GM21737 (cell line): ENCODE results near the gene COL5A3.
"Not testable (repeated sequence)": the region's sequence is repeated elsewhere in the genome, so short reads cannot be mapped to it uniquely, and the experiment has no call there.

ENCODE experiments used
- ATAC-seq: cut with Tn5 transposase; IDR thresholded peaks from one replicate; pipeline ENCODE4 v1.9.1; 2021; ENCODE audit warnings: mild to moderate bottlenecking, moderate library complexity; ENCODE audit not compliant: unreplicated experiment

Gene COL5A3

DNA sequence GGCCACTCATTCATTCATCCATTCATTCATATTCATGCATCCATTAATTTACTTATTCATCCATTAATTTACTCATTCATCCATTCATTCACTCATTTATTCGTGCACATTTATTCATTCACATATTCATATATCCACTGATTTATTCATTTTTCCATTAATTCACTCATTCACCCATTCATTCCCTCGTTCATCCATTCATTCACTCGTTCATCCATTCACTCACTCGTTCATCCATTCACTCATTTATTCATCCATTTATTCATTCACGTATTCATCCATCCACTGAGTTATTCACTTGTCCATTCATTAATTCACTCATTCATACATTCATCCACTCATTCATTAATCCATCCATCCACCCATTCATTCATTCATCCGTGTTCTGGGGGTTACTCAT lies 38.2 kb downstream of the COL5A3 start:
- ATAC-seq = no peak

DNA sequence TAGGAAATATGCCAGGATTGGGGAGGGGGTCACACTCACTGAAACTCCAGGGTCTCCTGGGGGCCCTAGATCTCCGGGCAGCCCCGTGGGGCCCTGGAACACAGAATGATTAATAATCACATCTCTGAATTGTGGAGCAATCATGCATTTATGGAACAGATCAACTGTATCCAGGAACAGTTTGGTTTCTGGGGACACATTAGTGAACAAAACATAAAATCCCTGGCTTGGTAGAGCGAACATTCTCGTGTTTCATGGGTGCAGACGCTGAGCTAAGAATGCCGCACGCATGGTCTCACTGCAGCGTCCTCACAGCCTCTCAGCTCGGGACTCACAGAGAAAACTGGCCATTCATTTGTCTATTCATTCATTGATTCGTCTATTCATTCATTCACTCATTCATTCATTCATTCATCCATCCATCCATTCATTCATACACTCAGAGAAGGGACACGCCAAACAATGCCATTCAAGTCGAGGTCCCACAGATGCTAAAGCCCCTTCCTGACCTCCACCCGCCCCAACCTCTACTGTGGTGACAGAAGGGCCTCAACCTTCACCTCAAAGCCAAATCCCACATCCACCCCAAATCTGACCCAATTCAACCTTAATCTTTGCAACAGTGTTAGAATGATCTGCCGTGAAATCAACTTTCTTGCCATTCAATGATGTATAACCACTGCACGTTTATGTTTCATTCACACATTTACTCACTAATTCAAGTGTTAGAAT lies 39.0 kb downstream of the COL5A3 start:
- no peak for ATAC-seq

DNA sequence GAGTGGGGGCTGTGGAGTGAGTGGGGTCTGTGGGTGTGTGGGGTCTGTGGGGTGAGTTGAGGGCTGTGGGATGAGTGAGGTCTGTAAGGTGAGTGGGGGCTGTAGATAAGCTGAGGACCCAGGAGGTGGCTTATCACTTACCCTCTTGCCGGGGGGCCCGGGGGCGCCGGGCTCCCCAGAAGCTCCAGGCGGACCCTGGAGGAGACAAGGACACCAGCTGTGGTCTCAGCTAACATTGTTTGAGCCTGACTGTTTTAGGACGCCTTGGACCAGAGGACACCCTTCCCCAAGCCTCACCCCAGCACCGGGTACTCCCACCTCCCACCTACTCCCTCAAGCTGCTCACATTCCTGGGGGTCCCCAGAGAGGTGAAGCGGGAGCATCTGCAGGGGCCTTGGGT lies 39.8 kb downstream of the COL5A3 start:
- ATAC-seq = no peak

DNA sequence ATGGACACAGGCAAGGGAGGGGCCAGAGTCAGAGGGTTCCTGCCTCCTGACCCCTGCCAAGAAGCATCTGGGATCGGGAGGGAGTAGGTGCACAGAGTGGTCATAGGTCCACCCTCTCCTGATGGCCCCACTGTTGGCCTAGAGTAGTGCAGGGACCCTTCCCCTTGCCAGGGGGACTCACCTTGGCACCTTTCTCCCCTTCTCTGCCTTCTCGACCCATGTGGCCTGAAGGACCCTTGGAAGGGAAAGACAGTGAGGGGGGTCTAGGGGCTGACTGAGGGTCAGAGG lies 40.7 kb downstream of the COL5A3 start:
- ATAC-seq = no peak

DNA sequence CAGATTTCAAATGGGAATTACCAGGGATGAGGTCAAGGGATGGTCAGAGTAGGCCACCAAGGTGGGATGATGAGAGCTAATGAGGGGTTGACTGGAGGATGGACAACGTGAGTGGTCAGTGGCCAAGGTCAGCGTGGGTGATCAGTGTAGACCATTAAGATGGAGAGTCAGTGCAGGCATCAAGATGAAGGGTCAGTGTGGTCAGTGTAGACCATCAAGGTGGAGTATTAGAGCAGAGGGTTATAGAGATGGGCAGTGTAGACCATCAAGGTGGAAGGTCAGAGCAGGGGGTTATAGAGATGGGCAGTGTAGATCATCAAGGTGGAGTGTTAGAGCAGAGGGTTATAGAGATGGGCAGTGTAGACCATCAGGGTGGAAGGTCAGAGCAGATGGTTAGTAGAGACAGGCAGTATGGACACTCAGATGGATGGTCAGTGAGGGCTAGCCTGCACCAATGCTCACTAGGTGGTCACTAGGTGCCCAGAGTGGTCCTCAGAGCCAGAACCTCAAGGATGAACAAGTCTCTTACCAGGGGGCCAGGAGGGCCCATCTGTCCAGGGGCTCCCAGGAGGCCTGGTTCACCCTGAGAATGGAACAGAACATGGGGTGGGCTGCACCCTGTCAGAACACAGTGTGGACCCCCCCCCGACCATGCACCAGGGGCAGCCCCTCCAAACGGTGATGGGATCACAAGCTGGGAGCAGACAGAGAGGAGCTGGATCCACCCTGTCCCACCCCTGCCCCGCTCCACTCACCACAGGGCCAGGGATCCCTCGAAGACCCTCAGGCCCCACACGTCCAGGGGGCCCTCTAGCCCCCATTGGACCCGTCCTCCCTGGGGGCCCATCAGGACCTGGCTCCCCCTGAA lies 41.2 kb downstream of the COL5A3 start:
- ATAC-seq = no peak

DNA sequence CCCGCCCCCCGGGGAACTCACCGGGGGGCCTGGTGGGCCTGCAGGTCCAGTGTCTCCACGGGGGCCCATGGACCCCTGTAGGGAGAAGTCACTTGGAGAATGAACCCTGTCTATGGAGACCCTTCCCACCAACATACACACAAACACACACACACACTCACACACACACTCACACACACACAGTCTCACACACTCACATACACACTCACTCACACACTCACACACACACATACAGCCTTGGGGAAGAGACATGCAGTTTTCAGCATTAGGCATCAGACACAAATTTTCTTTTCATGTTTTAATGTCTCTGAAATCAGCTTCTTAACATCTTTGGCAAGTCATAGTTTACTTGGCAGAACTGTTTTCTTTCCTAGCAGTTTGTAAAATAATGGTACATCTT lies 43.0 kb downstream of the COL5A3 start:
- ATAC-seq = no peak

DNA sequence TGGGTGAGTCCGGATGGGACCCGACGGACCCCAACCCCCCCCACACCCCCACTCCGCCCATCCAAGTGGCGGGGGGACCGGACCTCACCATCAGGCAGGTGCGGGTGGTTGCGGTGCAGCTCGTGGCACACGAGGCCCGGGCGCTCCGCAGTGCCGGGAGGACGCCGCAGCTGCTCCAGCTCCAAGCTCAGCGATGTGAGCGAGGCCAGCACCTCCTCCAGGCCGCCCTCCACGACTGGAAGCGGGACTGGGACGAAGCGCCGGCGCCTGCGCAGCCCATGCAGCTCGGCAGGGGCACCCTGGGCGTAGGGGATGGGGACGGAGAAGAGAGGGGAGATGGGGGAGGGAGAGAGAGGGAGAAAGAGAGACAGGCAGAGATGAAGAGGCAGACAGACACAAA lies 43.9 kb downstream of the COL5A3 start:
- no peak for ATAC-seq

DNA sequence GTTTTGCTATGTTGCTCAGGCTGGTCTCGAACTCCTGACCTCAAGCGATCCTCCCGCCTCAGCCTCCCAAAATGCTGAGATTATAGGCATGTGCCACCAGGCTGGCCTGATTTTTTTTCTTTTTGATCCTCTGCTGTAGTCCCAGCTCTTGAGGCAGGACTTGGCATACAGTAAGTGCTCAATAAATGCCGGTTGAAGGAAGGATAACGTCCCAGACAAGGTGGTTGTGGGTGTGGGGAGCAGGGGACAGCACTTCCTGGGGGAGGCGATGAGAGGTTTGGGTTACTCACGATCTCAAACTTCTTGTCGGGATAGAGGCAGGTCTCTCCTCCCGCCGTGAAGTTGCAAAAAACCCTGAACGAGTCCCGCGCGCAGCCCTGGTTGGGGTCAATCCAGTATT lies 44.3 kb downstream of the COL5A3 start:
- no peak for ATAC-seq

DNA sequence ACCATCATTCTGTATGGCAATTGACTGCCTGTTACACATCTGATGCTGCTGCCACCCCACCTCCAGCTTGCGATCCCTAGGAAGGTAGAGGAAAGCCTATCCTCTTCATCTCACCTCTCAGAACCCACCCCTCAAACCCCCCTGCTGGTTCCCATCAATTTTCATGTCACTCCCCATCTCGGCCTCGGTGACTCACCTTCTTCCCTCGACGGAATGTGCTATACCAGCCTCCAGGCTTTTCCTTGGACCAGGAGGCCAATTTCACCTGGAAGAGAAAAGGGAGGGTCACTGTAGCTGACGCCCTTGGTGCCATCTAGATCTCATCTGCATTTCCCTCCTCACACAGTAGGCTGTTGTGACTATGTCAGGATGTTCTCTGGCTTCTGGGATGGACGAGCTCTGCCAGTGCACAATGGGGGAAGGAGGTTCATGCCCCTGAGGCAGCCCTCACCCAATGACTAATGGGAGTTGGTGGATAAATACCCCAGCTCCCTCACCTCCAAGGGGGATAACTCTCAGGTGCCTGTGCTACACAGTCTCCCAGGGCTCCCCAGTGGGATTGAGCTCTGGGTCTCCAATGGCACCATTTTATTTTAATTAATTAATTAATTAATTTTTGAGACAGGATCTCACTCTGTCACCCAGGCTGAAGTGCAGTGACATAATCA lies 47.5 kb downstream of the COL5A3 start:
- ATAC-seq = no peak

DNA sequence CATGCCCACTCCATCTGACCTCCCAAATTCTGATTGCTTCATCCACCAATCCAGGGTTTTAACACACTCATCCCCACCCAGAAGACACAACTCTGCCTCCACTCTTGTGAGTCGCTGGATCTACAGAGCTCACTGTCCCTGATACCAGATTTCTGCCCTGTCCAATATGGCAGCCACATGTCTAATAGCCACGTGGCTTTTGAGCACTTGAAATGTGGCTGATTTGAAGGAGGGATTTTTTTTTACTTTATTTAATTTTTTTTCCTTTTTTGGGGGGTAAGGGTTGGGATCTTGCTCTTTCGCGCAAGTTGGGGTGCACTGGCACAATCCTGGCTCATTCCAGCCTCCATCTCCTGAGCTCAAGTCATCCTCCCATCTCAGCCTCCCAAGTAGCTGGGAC lies 49.2 kb downstream of the COL5A3 start:
- ATAC-seq = no peak

DNA sequence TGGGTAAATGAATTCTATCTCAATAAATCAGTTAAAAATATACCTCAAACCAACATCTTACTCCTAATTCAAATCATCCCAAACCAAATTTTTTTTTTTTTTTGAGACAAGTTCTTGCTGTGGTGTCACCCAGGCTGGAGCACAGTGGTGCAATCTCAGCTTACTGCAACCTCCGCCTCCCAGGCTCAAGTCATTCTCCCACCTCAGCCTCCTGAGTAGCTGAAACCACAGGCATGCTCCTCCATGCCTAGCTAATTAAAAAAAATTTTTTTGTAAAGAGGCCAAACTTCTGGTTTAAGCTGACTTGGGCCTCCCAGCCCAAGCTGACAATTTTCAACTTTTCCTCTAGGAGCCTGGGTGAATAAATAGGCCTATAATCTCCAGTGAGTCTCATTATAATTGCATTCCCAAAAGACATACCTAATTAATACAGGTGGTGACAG lies 51.9 kb downstream of the COL5A3 start:
- ATAC-seq = no peak

DNA sequence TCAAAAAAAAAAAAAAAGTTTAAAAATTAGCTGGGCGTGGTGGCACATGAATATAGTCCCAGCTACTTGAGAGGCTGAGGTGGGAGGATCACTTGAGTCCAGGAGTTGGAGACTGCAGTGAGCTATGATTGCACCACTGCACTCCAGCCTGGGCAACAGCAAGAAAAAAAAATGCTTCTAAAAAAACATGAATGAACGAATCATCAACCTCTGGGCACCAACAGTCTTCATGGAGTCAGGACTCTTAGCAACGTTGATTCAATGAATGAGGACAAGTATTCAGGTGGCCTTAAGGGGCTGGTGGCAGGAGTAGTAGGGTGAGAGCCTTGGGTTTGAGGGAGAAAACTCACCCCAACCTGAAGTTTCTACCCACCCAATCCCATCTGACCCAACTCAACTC lies 53.3 kb downstream of the COL5A3 start:
- ATAC-seq = no peak

DNA sequence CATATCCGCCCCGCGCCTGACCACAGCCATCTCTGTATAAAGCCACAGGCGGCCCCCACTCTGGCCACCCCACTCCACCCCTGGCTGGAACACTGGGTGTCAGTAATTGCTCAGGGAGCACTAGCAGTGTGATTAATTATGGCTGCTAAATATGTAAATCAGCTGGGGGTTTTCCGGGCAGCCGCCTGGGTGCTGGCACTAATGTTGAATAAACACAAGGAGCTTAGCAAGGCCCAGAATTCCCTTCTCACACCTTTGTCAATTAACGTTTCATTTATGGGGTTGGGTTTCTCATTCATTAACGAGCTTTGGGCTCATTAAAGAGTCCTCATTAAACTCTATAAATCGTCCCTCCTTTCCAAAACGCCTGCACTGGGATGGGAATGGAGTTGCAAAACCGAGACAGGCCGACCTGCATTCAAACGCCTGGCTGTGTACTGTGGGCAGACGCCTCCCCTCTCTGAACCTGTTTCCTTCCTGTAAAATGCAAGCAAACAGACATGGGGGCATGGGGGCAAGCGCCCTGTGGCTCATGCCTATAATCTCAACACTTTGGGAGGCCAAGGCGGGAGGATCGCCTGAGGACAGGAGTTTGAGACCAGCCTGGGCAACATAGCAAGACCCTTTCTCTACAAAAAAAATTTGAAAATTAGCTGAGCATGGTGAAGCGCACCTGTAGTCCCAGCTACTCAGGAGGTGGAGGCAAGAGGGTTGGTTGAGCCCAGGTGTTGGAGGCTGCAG lies 56.3 kb downstream of the COL5A3 start:
- ATAC-seq = no peak

DNA sequence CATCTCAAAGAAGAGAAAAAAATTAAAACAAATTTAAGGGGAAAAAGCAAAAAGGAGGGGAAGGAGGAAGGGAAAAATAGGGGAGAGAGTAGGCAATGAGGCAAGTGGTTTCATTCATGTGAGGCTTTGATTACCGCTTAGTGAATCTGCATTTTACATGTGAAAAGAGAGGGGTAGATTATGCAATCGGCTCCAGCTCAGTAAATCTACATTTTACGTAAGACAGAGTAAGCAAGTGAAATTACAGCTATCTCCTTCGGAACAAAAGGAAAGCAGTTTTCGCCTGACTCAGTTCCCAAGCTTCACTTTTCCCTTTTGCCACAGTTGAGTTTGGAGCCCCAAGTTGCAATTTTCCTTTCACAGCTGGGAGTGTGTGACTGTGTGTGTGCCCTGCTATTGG lies 58.0 kb downstream of the COL5A3 start:
- no peak for ATAC-seq

DNA sequence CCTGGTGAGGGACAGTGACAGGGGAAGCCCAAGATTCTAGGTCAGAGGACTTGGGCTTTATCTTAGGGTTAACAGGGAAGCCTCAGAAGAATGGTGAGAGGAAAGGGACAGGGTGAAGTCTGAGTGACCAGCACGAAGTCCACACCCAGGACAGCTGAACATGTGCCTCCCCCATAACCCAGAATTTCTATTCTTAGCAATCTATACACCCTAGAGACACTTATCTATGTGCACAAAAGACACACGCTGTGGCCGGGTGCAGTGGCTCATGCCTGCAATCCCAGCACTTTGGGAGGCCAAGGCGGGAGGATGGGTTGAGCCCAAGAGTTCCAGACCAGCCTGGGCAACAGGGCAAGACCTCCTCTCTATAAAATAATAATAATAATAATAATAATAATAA lies 62.9 kb downstream of the COL5A3 start:
- no peak for ATAC-seq

DNA sequence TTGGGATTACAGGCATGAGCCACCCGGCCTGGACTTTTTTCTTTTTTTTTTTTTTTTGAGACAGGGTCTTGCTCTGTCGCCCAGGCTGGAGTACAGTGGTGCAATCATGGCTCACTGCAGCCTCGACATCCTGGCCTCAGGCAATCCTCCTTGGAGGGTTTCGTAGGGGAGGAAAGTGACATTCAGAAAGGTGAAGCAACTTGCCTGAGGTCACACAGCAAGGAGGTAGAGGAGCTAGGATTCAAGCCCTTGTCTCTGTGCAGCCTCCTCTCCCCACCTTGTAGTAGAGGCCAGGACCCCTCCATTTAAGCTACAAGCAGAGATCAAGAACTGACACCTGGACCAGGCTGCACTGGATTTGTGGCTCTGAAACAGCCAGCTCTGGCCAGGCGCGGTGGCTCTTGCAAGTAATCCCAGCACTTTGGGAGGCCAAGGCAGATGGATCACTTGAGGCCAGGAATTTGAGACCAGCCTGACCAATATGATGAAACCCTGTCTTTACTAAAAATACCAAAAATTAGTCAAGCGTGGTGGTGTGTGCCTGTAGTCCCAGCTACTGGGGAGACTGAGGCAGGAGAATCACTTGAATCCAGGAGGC lies 63.7 kb downstream of the COL5A3 start:
- not testable (repeated sequence) for ATAC-seq

DNA sequence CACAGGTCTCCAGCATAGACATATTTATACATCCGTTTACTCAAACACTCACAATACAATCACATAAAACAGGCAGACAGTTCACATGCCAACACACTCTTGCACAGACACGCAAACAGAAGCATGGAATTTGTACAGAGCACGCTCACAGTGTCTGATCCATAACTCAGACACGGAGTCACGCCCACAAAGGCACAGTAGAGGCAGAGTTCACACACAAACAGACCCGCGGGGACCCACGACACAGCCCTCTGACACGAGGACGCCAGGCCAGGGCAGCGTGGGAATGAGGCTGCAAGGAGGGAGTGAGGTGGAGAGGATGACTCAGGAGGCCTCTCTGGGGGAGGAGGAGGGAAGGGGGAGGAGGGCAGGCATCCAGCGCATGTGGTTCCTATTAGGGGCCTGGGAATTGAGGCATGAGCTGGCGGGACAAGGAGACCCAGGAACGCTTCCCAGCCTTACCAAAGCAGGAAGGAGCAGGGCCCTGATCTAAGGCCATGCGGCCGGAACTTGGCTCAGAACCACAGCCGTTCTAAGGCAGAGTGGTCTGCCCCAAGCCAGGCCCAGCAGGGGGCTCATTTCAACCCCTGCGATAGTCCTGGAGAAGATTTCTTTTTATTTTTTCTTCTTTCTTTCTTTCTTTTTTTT lies 64.9 kb downstream of the COL5A3 start:
- no peak for ATAC-seq

DNA sequence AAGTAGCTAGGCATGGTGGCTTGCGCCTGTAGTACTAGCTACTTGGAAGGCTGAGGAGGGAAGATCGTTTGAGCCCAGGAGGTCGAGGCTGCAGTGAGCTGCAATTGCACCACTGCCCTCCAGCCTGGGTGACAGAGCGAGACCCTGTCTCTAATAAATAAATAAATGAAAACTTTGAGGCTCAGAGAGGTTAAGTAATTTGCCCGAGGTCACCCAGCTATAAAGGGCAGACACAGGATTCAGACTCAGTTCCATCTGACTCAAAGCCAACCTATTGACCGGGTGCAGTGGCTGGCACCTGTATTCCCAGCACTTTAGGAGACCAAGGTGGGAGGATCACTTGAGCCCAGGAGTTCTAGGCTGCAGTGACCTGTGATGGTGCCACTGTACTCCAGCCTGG lies 66.6 kb downstream of the COL5A3 start:
- ATAC-seq = no peak

DNA sequence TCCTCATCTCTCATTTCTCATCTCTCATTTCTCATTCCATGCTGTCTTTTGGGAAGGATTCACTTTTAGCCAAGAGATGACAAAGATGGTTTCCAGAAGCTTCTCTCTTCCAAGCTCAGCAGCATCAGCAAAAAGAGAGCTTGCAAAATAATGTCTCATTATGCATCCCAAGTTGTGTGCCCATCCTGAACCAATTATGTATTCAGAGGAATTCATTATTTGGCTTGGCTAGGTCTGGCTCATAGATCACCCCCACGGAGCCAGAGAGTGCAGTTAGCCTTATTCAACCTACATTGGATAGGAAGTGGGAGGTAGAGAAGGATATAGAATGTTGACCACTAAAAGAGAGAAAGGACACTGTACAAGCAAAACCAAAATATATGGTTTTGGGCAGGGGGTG lies 68.6 kb downstream of the COL5A3 start:
- ATAC-seq = no peak

DNA sequence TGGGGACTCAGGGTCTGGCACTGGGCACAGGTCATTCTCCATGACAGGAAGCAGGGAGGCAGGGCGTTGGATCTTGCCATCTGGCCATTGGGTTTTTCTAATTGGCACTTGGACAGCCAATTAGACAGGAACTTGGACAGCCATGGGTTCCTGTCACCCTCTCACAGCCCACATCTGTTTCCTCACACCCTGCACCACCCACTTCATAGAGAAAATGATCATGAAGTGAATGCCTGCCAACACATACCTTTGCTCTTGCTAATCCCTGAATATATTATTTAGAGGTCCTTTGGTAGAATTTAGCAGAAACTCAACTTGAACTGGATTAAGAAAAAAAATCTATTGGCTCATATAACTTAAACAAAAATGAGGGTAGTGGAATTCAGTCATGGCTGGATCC lies 69.1 kb downstream of the COL5A3 start:
- no peak for ATAC-seq
